Frontal cortex (tissue), 4 donors: ENCODE data around the gene CD2AP. TPM values are rescaled to one million over a fixed set of nuclear protein-coding genes. Genes with fewer than 3 reads are reported as not detected.
A peak's percentile ranks its signal among the peaks of the same experiment; 100 is the strongest.
"Not testable (repeated sequence)": the region's sequence is repeated elsewhere in the genome, so short reads cannot be mapped to it uniquely, and the experiment has no call there.

Experiments used
- DNase-seq, 2 donors: peaks; one replicate each; pipeline ENCODE4 v3.0.0; 2012; ENCODE audit warnings: low spot score in 2 of 2
- FAIRE-seq: peaks from 2 replicates; lab custom pipeline; 2012; peaks lifted over from hg19 to GRCh38; lab: Jason Lieb, UNC
- total RNA-seq: library from RNA; depleted of rRNA; stranded (reverse); fragments of >200 nt; gene quantifications from one replicate; pipeline ENCODE4 v1.2.3, GENCODE V29; 2014
- donor health status: control.
- donor health status: control.
- donor health status: control.

The CD2AP gene
- total RNA-seq, 1 donor from 2014 or later, result 17.9 TPM

GRCh38 chr6:47545223-47545622 lies 67.6 kb downstream of the CD2AP start:
- DNase-seq (no peak), FAIRE-seq (no peak)

- no peak for DNase-seq
- no peak for FAIRE-seq
Measured at GRCh38 chr6:47551670-47552069, 74.1 kb downstream of the CD2AP start.

GRCh38 chr6:47552319-47552718 lies 74.7 kb downstream of the CD2AP start:
- FAIRE-seq, result no peak

GRCh38 chr6:47553243-47553642 lies 75.7 kb downstream of the CD2AP start:
- not testable (repeated sequence) for DNase-seq, FAIRE-seq

More at GRCh38 chr6:47552319-47552718, 74.7 kb downstream of the CD2AP start:
- DNase-seq, result no peak

GRCh38 chr6:47556459-47556858 lies 78.9 kb downstream of the CD2AP start:
- not testable (repeated sequence) for FAIRE-seq, DNase-seq

- no peak for FAIRE-seq
Measured at GRCh38 chr6:47563162-47563561, 85.6 kb downstream of the CD2AP start.

GRCh38 chr6:47566602-47567001 lies 89.0 kb downstream of the CD2AP start:
- not testable (repeated sequence) for DNase-seq, FAIRE-seq

More at GRCh38 chr6:47563162-47563561, 85.6 kb downstream of the CD2AP start:
- no peak for DNase-seq

GRCh38 chr6:47567586-47567985 lies 90.0 kb downstream of the CD2AP start:
- FAIRE-seq, result no peak
- DNase-seq, result no peak

- no peak for FAIRE-seq
- DNase-seq, result no peak
Measured at GRCh38 chr6:47571488-47571887, 93.9 kb downstream of the CD2AP start.

- DNase-seq (no peak), FAIRE-seq (no peak)
Measured at GRCh38 chr6:47573109-47573508, 95.5 kb downstream of the CD2AP start.

GRCh38 chr6:47574789-47575188 lies 97.2 kb downstream of the CD2AP start:
- FAIRE-seq, result no peak
- no peak for DNase-seq

- FAIRE-seq (no peak), DNase-seq (no peak)
Measured at GRCh38 chr6:47579040-47579439, 101.5 kb downstream of the CD2AP start.

GRCh38 chr6:47581591-47581990 lies 104.0 kb downstream of the CD2AP start:
- DNase-seq, result no peak
- FAIRE-seq, result no peak

- no peak for FAIRE-seq
Measured at GRCh38 chr6:47587493-47587892, 109.9 kb downstream of the CD2AP start.

GRCh38 chr6:47592131-47592840 lies 114.7 kb downstream of the CD2AP start:
- DNase-seq (no peak), FAIRE-seq (no peak)

More at GRCh38 chr6:47587493-47587892, 109.9 kb downstream of the CD2AP start:
- DNase-seq, result no peak

- DNase-seq, result no peak
- FAIRE-seq, result no peak
Measured at GRCh38 chr6:47593979-47594378, 116.4 kb downstream of the CD2AP start.

GRCh38 chr6:47595785-47596184 lies 118.2 kb downstream of the CD2AP start:
- FAIRE-seq (no peak), DNase-seq (no peak)

GRCh38 chr6:47598367-47598766 lies 120.8 kb downstream of the CD2AP start:
- FAIRE-seq, result no peak
- DNase-seq, result no peak

GRCh38 chr6:47599512-47599911 lies 121.9 kb downstream of the CD2AP start:
- FAIRE-seq (no peak), DNase-seq (no peak)

- peak; percentile 75 for FAIRE-seq
- DNase-seq, result no peak
Measured at GRCh38 chr6:47603227-47603626, 125.6 kb downstream of the CD2AP start.

- FAIRE-seq (peak; percentile 52), DNase-seq (no peak)
Measured at GRCh38 chr6:47603995-47604394, 126.4 kb downstream of the CD2AP start.
